GM18858 (cell line): ENCODE results near the gene LUZP1.

ENCODE experiments used
- ATAC-seq: cut with Tn5 transposase; IDR thresholded peaks from one replicate; pipeline ENCODE4 v1.9.1; 2021; ENCODE audit not compliant: unreplicated experiment

The LUZP1 gene

DNA sequence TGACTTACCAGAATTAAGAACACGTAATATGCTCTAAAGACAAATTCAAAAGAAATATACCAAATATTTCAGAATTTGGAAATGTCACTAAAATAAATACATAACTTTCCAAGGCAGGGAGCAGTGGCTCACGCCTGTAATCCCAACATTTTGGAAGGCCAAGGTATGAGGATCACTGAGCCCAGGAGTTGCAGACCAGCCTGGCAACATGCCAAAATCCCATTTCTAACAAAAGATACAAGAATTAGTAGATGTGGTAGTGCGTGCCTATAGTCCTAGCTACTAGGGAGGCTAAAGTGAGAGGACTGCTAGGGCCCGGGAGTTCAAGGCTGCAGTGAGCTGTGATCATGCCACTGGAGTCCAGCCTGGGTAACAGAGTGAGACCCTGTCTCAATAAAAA is 11.7 kb downstream of the LUZP1 start:
- no peak for ATAC-seq

DNA sequence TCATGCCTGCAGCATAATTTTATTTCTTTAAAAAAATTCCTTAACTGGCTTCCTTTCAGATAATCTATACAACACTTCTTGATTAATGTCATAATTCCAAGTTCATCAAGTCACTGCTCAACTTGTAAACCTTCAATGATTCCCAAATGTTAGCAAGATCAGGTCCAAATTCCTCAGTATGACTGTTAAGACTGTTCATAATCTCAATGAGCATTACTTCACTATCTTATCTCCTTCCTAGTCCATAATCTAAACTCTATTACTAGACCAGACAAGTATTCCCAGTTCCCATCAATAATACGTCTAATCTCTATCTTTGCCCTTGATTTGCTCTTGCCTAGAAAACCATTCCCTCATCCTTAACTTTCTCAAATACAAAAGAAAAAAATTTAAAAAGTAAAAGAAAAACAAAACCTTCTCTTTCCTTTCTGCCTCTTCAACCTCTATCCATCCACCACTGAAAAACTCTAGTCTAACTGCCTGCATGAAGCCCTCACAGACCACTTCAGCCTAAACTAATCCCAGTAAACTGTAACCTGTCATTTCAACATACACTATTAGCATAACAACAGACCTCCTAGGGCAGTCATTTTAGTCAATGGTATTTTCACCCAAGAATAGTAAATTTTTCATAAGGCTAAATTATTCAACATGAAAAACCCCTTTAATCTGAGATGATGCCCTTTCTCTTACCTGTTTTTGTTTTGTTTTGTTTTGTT is 15.5 kb downstream of the LUZP1 start:
- ATAC-seq, result no peak

DNA sequence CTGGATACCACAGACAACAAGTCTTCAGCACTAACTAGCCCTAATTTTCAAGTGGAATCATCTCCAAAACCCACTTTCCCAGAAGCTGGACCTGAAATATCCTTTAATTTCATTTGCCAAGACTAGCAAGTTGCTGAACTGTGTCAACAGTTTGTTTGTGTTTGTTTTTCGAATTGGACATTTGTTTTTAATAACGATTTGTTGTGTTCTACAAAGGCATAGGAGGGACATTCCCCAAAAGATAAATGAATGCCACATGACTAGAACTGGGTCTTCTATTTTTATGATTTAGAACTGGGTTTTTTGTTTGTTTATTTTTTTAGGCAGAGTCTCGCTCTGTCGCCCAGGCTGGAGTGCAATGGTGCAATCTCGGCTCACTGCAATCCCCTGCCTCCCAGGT is 17.9 kb downstream of the LUZP1 start:
- ATAC-seq, result no peak

DNA sequence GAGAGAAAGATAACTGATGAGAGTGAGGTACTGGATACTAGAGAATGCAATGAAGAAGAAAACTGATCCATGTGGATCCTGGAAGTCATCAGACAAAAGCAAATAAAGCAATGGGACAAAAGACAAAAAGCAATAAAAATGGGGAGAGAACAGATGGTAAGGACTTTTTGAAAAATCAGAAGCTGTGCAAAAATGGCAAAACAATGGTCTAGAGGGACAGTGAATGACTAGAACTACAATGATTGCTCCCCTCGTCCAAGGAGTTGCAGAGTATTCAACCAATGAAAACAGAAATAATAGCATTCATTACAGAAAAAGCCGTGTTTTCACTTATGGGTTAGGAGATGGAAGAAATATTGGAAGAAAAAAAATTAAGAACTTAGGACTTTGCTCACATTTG is 18.5 kb downstream of the LUZP1 start:
- ATAC-seq, result no peak

DNA sequence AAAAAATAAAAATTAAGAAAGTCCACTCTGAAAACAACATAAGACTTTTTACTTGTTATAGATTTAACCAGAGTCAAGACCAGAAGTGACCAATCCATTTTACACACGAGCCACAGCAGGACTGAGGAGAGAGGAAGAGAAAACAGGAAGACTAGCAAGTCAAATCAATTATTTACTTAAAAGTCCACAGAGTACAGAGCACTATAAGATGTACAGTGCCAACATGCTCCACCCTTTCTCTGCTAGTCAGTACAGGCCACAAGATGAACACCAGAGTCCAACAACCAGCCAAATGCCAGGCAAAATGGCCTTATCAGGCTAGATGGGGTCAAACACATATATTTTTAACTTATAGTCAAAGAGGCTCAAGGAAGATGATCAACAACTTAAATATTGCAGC is 19.5 kb downstream of the LUZP1 start:
- ATAC-seq, result no peak

DNA sequence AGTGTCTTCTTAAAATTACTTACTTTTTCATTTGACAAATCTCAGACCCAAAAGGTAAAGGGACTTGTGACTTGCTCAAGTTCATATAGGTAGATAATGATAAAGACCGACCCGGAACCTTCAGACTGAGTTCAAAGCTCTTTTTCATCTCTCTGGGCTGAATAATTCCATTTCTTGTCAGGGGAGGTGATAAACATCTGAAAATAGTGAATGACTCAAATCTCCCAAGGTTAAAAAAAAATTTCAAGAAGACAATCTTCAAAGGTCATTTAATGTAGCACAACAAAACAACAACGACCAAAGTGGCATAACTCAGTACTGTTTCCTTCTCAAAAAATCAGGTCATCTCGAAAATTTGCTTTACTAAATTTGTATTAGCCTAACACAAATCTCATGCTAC is 20.6 kb downstream of the LUZP1 start:
- ATAC-seq, result no peak

DNA sequence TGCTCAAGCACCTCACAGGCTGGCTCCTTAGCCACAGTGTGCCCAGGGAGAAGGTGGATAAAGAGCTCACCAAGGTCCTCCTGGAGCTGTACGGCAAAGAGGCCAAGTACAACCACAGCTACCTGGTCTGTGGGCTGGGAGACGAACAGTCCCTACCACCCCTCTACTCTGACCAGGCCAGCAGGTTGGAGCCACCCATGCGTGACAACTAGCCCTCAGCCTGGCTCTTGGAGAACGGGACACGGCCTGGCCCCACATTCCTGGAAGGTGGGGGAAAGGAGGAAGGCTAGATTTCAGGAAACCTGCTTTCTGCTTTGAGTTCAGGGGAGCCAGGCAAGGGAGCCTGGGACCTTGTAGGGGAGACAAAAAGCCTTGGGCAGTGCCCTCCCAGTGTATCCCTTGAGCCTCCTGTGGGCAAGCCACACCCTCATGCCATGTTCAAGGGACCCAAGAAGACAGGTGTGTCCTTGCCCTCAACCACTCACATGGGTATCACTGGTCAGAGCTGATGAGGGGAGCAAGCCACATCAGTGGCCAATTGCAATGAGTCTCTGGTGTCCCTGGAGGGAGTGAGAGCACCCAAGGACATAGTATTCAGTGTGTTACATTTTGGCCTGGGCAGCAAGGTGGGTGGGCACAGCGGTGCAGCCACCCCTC is 27.6 kb downstream of the LUZP1 start:
- ATAC-seq, result no peak

DNA sequence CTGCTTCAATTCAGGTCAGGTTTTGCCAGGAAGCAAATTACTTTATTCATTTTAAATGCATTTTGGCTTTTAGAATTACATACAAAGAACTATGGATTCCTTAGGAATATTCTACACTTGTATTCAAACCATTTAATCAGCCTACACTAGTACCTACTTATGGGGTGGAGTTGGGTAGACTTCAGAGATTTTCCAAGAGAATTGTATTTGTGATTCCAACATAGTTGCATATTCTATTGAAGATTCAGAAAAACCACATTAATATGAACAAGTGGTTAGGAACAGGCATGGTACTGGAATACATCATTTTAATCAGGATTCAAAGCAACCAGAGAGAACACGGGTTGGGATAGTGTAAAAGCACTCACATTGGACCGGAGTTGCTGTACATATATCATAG is 33.4 kb downstream of the LUZP1 start:
- no peak for ATAC-seq

DNA sequence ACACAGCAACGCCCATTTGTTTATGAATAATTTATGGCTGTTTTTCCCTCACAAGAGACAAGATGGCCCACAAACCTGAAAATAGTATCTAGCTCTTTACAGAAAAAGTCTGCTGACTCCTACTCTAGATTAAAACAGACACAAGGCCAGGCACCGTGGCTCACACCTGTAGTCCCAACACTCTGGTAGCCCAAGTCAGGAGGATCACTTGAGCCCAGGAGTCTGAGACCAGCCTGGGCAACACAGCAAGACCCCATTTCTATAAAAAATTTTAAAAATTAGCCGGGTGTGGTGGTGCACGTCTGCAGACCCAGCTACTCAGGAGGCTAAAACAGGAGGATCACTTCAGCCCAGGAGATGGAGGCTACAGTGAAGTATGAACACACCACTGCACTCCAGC is 34.6 kb downstream of the LUZP1 start:
- no peak for ATAC-seq

DNA sequence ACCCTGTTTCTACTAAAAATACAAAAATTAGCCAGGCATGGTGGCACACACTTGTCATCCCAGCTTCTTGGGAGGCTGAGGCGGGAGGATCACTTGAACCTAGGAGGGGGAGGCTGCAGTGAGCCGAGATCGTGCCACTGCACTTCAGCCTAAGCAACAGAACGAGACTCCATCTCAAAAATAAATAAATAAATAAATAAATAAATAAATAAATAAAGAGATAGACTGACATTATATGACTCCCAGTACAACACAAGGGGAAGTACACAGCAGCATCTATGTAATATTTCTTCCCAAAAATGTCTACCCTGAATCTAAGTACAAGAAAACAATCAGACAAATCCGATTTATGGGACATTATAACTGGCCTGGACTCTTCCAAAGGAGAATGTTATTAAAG is 35.1 kb downstream of the LUZP1 start:
- ATAC-seq, result no peak

DNA sequence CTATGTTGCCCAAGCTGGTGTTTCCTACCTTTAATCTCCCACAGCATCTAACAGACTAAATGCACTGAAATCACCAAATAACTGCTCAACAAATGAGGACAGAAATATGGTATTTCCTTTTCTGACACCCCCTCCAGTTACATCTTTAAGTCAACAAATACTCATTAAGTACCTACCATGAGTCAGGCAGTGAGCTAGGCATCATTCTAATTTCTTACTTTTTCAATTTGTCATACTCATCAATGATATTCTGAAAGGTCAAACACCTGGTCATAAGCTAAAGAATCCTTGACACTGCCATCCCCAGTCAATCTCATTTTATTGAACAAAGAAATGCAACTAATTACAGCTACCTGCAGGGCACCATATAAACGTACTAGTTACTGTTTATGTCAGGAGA is 36.6 kb downstream of the LUZP1 start:
- ATAC-seq, result no peak

DNA sequence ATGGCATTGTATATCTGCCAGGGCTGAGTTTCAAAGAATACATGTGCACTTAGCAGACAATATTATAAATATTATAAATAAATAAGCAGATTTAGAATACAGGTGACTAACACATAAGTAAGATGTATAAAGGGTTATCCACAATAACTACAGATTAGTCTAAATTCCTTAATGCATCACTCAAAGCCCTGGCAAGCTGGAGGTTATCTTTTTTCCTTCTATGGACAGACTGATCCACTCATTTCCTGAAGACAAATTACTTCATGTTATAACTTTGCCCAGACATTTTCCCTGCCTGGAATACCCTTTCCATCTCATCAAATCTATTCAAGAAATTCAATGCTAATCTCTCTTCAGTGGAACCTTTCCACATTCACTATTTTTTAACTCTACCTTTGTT is 38.8 kb downstream of the LUZP1 start:
- no peak for ATAC-seq

DNA sequence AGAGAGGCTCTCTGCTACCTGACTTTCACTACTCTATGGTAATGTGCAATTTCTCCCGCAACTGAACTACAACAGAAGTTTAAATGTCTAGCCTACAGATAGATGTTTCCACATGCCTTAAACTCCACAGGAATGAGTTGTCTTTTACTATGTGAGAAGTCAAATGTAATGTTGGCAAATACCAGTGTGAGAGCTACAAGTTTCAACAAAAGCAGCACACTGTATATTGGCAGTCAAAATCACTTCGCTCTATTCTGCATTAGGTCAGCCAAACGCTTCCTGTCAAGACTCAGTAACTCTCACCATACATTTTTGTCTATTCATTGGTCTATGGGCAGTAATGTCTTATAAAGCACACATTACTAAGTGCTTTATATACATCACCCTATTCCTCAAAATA is 41.9 kb downstream of the LUZP1 start:
- no peak for ATAC-seq

DNA sequence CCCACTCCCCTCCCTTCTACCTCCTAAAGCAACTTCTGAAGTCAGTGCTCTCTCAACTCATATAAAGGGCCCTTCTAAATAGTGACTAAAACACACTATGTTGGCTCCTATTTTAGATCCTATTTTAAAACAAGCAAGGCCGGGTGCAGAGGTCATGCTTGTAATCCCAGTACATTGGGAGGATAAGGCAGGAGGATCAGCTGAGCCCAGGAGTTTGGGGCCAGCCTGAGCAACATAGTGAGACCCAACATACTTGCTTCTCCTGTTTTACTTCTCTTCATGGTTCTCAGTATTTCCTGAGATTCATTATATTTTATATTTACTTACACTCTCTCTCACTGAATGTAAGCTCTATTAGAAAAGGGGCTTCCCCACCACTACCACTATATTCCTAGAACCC is 42.5 kb downstream of the LUZP1 start:
- ATAC-seq, result no peak

DNA sequence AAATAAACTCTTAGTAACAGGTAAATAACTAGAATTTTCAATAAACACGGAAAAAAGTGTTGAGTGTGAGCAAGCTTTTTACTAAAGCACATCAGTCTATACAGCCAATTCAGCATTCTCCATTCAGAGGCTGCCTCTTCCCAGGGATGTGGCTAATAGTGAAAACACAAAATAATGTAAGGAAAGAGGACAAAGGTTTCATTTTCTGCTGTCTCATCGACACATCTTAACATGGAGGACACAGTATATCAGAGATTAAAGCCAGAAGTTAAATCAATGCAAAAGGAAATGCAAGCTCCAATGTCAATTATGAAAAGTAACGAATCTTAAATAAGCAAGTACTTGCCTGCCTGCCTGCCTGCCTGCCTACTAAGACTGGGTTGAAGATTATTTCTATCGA is 43.2 kb downstream of the LUZP1 start:
- no peak for ATAC-seq

DNA sequence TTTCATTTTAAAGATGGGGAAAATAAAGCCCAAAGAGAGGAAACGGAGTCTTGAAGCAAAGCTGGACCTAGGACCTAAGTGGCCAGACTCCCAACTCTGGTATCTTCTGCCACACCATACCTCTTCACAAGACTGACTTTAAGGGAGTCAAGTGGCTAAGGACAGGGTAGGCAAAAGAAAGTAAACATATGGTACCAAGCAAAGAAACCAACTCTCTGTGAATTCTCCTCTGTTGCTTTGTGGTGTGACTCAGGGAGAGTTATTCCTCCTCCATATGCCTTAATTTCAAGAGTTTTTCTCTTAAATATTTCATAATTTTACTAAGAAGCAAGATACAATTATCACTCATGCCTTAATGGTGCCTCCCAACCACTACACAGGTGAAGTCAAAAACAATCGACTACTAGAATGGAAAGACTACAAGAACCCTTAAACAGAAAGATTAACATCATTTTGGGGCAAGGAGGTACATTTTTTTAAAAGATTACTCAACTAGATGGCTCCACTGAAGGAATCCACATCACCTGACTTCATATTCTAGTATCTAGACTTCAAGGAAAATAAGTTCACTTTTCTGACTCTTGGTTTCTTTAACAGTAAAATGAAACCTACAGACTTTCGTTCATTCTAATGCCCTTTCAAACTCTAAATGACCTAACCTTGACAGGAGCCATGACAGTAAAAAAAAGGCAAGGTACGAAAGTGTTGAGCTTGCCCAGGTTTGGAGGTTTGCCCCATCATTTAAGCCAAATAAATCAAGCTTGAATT is 44.2 kb downstream of the LUZP1 start:
- peak; percentile 37 for ATAC-seq

DNA sequence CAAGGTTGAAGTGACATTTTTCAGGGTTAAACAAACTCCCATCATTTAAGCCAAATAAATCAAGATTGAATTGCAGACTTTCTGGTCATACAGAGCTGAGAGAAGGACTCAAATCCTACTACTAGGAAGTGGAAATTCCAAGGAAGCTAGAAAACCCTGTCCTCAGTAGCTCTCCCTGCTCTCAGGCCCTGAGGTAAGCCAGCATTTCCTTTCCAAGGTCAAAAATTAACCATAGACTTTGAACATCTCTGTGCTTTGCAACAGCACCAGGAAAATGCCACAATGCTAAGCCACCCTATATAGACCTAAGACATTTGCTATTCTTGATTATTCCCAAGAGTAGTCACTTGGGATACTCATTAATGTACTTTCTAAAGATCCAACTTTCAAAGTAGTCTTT is 45.1 kb downstream of the LUZP1 start:
- ATAC-seq, result no peak

DNA sequence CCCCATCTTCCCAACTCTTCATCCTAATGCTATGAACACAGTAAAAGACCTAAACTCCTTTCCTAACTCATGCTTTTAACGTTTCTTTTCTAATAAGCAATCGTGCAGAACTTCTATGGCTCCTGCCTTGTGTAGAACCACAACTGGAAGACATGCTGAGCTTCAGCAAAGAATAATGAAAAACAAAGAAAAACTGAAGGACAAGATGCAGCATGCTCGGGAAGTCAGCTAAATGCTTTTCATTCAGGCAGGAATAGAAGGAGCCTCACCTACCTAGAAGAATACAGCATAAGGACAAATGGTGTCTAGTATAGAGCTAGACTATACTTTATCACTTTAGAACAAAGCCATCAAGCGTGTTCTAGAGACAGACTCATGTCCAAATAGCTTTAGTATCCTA is 45.9 kb downstream of the LUZP1 start:
- no peak for ATAC-seq

DNA sequence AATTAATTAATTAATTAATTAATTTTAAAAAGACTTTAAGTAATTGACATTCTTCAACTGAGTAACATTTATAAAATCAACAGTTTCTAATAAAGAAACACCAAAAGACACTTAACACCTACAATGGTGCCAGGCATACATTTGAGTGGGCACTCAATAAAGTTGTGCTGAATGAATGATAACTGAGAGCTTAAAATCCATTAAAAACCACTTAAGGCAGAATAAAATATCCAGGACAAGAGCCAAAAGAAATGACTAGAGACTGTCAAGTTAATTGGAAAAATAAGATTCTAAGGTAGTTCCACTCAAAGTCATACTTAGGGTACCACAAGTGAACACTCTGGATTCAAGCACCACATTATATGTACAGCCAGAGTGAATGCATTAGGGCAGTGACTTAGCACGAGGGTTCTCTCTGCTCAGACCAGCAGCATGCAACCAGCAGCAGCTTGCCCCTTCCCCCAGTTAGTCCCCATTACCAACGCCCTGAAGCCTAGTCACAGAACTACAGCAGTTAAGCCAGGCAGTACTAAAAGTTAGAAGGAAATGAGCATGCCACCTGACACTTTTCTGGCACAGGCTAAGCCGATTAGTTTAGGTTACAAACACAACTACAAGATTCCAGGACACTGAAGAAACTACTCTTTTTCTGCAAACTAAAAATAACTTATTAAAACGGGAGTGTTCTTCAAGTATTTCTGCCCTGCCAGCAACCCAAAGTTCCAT is 46.5 kb downstream of the LUZP1 start:
- ATAC-seq, result no peak

DNA sequence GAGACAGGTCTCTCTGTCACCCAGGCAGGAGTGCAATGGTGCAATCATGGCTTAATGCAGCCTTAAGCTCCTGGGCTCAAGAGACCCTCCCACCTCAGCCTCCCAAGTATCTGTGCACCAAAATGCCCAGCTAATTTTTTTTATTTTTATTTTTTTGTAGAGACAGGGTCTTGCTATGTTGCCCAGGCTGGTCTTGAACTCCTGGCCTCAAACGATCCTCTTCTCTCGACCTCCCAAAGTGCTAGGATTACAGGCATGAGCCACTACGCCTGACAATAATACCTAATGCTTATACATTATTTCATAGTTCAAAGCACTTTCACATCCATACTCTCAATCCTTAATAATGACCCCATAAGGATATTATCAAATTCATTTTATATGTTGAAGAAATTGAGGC is 48.3 kb downstream of the LUZP1 start:
- no peak for ATAC-seq

DNA sequence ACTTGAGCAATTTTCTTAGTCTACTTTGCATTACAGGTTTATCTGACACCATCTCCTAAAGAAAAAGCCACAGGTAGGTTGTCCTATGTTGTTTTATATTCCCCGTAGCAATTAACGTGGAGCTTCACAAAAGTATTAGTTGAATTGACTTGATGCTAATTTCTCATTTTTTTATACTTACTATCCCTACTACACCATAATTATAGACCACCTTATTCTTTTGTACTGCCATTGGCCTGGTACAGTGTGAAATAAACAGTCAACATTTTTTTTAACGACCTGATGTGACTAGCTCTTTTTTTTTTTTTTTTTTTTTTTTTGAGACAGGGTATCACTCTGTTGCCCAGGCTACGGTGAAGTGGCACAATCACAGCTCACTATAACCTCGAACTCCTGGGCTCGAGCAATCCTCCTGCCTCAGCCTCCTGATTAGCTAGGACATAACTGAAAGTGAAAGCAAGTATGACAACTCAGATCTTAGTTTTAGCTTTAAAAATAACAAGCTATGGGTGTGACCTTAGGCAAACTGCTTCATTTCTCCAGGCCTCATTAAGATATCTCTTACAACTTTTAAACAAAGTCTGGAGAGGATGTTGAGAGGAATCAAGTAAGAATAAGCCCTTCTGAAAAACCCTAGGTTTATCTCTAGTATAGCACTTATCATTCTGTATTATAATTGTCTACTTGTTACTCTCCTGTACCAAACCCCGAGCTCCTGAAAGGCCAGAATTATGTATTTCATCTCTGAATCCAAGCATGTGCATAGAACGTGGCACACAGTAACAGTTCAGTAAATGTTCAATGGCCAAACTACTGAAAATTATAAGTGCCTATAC is 49.5 kb downstream of the LUZP1 start:
- no peak for ATAC-seq
